ENCODE data around the gene GSE1.

GSE1 gene

DNA sequence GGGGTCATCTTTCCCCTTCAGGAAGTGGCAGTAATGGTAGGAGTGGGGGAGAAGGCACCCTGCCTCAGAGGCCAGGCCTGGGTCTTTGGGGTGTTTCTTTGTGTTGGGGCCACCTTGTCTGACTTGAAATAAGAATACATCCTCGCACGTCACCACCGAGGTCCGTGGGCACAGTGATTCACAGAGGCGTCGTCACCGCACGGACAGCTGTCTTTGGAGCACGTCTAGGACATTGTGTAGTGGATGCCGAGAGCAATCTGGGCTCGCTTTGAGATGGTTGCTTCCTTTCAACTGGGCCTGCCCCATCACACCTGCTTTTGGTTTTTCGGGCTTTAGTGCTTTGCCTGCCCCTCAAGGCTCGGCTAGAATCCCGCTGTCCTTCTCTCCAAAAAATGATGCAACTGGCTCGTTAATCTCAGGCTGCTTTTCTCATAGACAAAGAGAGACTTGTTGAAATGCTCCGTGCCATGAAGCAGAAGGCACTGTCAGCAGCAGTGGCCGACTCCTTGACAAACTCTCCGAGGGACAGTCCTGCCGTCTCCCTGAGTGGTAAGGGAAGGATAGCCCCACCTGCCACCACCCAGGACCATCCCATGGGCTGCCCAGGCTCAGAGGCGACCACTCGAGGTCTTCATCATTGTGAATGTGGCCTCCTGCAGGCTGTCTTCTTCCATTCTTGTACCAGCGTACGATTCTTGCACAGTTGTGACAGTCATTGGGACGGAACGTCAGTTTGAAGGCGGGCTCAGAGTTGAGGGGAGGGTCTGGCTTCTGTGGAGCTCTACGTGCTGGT is 51.7 kb downstream of the GSE1 start:
- no peak for DNase-seq

DNA sequence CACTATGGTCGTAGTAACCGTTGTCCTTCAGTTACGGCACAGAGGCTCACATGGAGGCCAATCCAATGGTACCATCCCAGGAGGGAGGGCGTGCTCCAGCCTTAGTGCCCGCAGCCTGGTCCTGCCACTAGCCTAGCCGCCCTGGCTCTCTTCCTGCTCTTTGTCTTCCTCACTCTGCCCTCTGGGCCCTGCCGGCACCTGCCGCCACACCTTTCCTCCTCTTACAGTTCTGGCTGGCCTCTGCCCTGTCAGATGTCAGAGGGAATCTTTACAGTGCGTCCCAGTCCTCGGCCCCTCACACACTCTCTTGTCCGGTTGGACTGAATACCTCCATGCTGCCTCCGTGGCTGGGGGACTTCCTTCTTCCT is 52.2 kb downstream of the GSE1 start:
- no peak for DNase-seq

GRCh38 chr16:85665929-85666328 is 52.8 kb downstream of the GSE1 start:
- no peak for DNase-seq

- DNase-seq: no peak
These were observed 54.1 kb downstream of the GSE1 start for GRCh38 chr16:85667261-85667660.

GRCh38 chr16:85667841-85668413 is 54.8 kb downstream of the GSE1 start:
- DNase-seq: no peak

DNA sequence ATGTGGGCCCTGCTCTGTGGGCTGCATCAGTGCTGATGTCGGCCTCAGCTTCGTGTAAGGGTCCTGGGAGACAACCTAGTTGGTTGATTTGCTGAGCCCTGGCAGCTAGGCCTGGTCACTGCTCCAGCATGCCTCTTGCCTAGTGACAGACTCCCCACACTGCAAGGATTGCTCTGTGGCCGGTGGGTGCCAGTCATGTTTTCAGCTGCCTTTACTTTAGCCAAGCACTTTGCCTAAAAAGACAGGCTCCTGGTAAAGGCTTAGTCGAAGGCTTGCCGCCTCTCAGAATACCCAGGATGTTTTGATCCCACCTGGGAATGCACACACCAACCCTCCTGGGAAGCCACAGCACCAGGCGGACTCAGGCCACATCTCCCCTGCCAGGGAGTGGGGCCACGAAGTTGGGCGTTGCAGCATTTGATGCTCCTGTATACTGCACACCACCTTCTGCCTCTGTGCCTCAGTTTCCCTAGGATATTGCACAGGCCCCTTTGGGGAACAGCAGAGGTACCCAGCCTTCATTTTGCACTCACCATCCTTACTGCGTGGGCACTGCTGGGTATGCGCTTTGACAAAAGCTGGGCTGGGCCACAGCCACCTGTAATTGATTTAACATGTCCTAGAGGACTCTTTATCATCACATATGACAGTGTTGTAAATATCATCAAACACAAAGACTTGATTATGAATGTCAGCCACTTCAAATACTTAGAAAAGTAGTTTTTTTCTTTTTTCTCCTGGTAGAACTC is 55.7 kb downstream of the GSE1 start:
- DNase-seq: no peak

- DNase-seq: no peak
These were observed 57.7 kb downstream of the GSE1 start for GRCh38 chr16:85670840-85671239.

GRCh38 chr16:85673529-85674417 is 60.7 kb downstream of the GSE1 start:
- DNase-seq: peak; percentile 28

DNA sequence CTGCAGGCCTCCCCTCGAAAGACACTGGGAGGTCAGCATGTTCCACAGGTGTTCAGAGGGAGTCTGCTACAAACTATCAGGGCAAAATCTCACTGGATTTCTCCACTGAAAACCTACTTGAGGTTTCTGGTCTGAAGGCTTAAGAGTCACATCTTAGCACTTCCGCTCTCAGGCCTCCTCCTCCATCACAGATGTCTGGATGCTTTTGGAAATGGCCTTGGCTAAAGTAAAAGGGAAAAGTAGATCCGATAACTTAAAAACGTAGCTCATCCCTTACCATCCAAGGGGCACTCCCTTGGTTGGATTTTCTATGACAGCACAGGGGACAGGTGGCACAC is 61.3 kb downstream of the GSE1 start:
- DNase-seq: no peak

- DNase-seq: no peak
These were observed 61.7 kb downstream of the GSE1 start for GRCh38 chr16:85674828-85675227.

DNA sequence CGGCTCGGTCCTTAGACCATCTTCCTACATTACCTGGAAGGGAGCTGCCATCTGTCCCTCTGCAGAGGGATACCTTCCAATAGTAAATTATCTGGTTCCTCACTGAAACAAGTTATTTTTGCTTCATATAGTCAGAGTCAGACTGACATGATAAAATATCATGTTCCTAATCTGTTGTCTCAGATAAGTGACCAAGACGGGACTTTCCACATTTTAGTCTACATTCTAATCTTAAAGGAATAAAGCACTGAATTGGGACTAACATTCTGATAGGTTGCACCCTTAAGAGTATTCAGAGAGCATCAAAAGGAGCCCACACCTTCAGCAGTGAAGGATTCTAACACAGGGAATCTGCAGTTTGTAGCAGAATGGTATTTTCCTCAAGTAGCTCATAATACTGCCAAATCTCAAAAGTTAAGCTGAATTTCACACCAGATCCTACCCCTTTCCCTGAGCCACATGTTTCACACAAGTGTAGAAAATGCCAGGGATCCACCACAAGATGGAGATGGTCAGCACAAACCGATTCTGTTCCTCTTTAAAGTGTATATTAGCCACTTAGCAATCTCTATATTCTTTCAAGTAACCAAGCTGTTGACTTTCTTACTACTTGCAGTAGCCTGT is 62.2 kb downstream of the GSE1 start:
- peak; percentile 30 for DNase-seq

DNA sequence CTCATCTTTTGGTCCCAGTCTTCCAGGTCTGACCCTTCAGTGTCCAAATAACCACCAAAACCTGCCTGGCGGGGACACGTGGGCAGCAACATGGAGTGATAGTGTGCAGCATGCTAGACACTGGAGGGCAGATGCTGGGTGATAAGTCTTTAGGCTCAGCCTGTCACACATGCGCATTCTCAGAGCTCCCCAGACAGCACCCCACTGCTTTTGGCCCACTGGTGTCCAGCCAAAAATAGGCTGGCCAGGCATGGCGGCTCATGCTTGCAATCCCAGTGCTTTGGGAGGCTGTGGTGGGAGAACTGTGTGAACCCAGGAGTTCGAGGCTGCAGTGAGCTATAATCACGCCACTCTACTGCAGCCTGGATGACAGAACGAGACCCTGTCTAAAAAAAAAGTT is 63.3 kb downstream of the GSE1 start:
- DNase-seq: no peak

DNA sequence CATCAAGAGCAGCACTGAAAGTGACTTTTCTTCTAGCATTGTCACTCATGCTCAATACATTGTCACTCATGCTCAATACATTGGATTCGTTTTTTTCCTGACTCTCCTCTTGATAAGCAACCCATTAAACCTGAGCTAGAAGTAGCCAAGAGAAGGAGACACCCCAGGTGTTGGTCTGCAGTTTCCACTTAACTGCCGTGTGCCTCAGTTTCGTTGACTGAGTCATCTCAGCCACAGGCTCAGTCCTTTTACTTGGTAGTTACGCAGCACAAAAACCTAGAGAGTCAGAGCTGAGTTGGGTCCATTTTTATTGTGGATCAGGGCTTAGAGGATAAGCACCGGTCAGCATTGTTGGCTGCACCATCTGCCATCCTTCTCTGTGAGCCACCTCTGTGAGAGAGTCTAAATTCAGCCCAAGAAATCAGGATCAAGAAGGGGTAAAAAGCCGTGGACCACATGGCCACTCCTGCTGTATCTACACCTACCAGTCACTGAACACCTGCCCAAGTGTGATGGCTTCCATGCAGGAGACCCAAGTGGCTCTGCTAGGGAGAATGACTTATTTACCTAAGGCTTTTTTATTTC is 64.4 kb downstream of the GSE1 start:
- DNase-seq: no peak

GRCh38 chr16:85678016-85678415 is 64.9 kb downstream of the GSE1 start:
- no peak for DNase-seq

DNA sequence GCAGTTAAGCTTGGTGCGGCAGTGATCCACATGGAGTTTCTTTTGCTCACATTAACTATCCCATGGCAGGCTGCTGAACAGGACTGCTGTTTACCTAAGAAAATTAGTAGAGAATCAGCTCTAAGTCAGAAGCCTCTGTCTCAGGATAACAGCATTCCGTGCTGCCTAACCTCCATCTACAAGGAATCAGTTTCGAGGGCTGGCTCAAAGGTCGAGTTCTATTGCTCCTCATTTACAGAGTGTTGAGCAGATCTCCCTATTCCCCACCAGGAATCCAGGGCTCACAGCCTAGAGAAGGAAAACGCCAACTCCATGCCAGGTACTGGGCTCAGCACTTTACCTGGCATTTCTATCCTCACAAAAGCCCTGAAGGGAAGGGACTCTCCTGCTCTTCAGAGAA is 65.7 kb downstream of the GSE1 start:
- DNase-seq: no peak

DNA sequence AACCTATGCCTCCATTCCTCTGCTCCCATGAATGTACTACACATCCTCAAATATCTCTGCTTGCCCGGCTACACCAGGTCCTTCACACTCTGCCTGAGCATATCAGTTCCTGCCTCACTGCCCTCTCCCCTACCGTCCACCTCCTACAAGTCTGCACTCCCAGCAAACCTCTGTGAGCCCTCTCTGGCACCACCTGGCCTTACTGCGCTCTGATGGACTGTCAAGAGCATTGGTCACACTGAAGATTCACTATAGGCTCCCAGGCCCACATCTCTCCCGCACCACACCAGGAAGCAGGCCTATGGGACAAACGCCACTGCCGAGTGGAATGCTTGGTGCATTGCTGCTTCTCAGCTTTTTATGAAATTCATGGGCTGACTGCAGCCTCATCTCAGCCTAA is 66.7 kb downstream of the GSE1 start:
- DNase-seq: no peak

GRCh38 chr16:85680352-85680944 is 67.3 kb downstream of the GSE1 start:
- no peak for DNase-seq

- DNase-seq: no peak
These were observed 68.1 kb downstream of the GSE1 start for GRCh38 chr16:85681255-85681654.

DNA sequence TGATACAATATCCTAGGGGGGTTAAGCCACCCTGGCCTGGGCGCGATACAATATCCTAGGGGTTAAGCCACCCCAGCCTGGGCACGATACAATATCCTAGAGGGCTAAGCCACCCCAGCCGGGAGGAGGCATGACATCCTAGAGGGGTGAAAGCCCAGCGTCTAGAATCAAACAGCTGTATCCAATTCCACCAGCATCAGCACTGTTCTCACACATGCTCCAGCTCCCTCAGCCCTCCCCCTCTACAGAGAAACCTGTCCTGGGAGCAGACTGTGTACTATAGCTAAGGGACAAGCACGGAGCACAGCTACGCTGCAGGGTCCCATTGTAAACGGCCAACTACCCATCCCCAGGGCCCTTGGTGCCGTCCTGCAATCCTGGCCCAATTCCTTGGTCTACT is 69.4 kb downstream of the GSE1 start:
- DNase-seq: no peak

DNA sequence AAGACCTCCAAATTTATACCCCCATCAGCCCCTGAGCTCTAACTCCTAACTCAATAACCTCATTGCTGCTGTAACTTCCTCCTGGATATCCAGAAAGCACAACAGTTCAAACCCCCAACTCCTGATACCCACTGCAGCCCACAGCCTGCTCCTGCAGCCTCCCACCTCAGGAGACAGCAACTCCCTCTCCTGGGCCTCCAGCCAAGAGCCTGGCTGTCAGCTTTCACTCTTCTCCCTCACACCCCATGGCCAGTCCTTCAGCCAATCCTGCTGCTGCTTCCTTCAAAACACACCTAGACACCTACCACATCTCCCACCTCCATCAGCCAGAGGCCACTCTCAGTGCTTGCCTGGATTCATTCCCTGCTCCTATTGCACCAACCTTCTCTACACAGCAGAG is 70.2 kb downstream of the GSE1 start:
- DNase-seq: no peak

GRCh38 chr16:85685251-85685650 is 72.1 kb downstream of the GSE1 start:
- DNase-seq: no peak
